HG03066 (cell line): ENCODE measurements around the gene PGAP1.
"Not testable (repeated sequence)": the region's sequence is repeated elsewhere in the genome, so short reads cannot be mapped to it uniquely, and the experiment has no call there.

Experiments
- ATAC-seq: cut with Tn5 transposase; IDR thresholded peaks from one replicate; pipeline ENCODE4 v1.9.1; 2021; ENCODE audit warnings: low read depth; ENCODE audit not compliant: unreplicated experiment

The PGAP1 gene

GRCh38 chr2:196951973-196952372, 25.5 kb upstream of the PGAP1 start:
- ATAC-seq, result no peak

- no peak for ATAC-seq
Measured at GRCh38 chr2:196949116-196949515, 22.6 kb upstream of the PGAP1 start.

GRCh38 chr2:196944570-196944969, 18.1 kb upstream of the PGAP1 start:
- peak; percentile 98 for ATAC-seq

- ATAC-seq, result no peak
Measured at GRCh38 chr2:196941398-196942078, 15.0 kb upstream of the PGAP1 start.

DNA sequence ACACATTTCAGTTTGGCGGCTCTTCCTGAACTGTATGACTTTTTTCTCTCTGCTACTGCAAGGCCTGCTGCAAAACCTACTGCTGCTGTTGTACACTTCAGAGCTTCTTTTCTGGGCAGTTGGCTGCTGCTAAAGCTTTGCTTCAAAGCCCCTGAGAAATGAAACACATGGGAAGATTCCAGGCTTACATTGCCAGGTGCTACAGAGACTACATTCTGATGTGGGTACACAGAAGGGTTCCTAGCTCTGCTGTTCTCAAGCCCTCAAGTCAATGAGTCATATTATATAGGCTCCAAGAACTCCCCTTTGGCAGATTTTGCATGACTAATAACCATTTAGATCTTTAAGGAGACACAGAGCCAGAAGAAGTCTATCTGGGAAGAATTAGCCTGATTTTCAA, 12.9 kb upstream of the PGAP1 start:
- no peak for ATAC-seq

- no peak for ATAC-seq
Measured at GRCh38 chr2:196935432-196935831, 8.9 kb upstream of the PGAP1 start.

DNA sequence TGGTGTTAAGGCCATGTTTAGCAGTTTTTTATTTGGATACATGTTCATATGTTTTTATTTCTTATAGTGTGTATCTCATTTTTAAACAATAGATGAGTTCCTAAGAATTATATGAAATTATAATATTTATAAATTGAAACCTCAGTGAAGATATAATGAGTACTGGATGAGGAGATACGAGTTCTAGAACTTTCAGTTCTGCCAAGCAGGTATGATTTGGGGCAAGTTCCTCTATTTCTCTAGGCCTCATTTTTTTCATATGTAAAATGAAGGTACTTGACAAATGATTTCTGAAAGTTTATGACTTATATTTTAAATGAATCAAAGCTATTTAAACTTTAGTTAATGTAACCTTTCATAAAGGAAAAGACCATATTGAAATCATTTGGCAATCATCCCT, 8.2 kb upstream of the PGAP1 start:
- ATAC-seq, result no peak

DNA sequence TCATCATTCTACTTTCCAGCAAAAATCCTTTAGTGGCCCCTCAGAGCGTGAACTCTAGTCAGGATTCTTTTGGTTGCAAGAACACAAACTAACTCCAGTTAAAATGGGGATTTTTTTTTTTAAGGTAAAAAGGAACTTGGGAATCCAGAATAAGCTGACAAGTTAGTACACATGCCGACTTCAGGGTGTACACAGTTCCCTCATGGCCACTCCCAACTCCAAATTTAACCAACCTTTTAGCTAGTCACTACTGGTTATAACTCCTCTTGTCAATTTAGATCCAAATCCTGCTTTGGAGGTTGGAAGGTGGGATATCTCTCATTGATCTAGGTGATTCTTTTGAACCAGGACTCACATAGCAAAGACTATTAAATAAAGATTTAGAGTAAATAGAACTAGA, 5.0 kb upstream of the PGAP1 start:
- ATAC-seq, result no peak

DNA sequence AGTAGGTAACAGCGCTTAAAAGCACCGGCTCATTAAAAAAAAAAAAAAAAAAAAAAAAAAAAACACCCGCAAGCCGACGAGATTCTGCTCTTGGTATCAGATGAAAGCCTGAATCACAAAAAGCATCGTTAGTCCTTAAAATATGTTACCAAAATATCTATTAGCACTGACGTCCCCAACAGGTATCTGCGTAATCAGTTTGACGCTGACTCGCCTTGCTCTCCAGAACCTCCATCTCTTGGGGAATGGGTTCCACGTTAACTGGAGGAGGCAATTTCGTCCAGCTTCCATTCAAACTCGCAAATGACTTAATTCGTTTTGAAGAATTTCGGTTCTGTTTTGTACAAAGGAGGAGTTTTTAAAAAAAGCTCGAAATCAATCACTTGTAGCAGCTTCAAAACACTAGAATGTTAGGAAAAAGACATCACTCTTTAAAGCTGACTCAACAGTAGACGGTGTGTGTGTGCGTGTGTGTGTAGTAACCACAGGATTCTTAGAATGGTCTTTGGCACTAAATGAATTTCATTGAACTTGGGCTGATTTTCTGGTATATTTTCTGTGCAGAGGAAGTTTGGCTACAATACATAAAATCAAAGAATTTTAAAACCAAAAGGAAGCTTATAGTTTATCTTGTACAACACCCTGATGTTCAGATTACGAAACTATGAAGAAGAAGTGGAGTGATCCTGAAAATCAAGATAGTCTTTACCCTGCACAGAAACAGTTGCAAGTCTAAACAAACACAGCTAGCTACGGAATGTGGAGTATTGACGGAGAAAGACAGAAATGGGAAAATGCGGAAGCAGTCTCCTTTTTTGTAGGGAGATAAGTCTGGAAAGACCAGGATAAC, 1.1 kb upstream of the PGAP1 start:
- no peak for ATAC-seq

- ATAC-seq, result peak; percentile 32
Measured at GRCh38 chr2:196925768-196926561, 542 bp downstream of the PGAP1 start.

- ATAC-seq, result no peak
Measured at GRCh38 chr2:196925051-196925767, 1.3 kb downstream of the PGAP1 start.

DNA sequence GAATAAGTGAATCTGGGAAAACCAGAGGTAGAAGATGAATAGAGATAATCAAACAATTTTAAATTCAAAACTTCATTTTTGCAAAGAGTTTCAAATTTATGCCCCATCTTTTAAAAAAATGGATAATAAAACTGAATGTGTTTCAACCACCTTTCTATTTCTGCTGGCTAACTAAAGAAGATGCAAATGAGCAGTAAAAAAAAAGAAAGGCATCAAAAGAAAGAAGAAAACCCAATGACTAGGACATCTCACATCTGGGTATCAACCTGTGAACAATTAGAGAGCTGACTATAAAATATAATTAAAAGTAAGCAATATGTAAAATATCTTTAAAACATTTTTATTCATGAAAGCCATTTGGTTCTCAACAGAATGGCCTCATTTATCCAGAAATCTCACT, 2.5 kb downstream of the PGAP1 start:
- no peak for ATAC-seq

DNA sequence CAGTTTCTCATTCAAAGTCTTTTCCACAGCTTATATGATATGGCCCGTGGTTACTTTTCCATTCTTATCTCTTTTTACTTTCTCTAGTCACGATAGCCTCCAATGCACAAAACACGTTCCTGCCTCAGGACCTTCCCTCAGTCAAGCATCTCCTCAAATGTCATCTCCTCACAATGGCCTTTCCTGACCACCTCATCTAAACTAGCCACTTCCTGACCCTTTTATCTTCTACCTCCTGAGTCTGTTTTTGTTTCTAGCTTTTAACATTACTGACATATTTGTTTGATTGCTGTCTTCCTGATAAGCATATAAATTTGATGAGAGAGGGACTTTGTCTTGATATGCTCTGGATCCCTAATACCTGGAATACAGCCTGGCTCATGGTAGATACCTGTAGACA, 7.6 kb downstream of the PGAP1 start:
- no peak for ATAC-seq

DNA sequence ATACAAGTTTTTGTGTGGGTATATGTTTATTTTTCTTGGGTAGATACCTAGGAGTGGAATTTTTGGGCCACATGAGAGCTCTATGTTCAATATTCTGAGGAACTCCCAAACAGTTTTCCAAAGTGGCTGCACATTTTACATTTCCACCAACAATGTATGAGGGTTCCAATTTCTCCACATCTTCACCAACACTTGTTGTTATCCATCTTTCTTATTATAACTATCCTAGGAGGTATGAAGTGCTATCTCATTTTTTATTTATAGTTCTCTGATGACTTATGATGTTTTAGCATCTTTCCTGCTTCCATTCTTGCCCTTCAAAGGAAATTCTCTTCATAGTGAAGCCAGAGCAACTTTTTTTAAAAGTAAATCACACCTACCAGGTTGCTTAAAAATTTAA, 8.7 kb downstream of the PGAP1 start:
- no peak for ATAC-seq

GRCh38 chr2:196915507-196916189, 10.9 kb downstream of the PGAP1 start:
- no peak for ATAC-seq

DNA sequence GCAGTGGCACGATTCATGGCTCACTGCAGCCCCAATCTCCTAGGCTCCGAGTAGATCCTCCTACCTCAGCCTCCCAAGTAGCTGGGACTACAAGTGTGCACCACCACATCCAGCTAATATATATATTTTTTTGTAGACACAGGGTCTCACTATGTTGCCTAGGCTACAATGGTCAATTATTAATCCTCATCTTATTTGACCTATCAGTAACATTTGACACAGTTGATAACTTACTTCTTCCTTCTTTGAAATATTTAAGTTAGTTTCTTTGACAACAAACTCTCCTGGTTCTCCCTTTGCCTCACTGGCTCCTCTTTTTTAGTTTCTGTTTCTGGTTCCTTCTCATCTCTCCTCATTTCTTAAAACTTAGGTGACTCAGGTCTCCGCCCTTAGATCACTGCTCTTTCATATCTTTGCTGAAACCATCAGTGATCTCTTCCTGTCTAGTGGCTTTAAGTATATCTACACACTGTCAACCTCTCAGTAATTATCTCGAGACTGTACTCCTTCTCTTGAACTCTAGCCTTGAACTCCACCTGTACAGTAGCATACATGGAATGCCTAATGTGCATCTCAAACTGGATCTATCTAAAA, 11.5 kb downstream of the PGAP1 start:
- peak; percentile 85 for ATAC-seq

DNA sequence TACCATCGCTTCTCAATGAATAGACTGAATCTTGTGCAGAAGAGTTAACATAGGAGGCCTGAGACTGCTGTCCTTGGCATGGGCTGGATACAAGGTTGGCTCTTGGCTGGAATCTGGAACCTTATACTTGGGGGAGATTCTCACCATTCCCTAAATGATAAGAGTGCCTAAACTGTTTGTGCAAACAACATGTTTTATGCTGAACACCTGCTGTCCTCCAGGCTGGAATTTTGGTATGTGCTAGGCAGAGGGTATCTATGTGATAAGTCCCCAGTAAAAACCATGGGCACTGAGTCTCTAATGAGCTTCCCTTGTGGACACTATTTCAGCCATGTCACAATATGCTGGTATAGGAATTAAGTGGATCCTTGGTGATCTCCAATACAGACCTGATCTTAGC, 12.8 kb downstream of the PGAP1 start:
- no peak for ATAC-seq

- not testable (repeated sequence) for ATAC-seq
Measured at GRCh38 chr2:196905365-196905764, 21.1 kb downstream of the PGAP1 start.

GRCh38 chr2:196902828-196903227, 23.7 kb downstream of the PGAP1 start:
- ATAC-seq, result no peak

GRCh38 chr2:196900843-196901242, 25.7 kb downstream of the PGAP1 start:
- ATAC-seq, result no peak
